Ishikawa (cell line): ENCODE data around the gene ARMC7.

Experiments
- NFIC ChIP-seq: IDR thresholded peaks from 2 replicates; pipeline ENCODE4 v1.6.1; 2012
- USF1 ChIP-seq: IDR thresholded peaks from 2 replicates; pipeline ENCODE4 v1.6.1; 2012

- TF ChIP-seq NFIC (no peak), USF1 (no peak)
Measured at GRCh38 chr17:75133001-75133400, 23.2 kb downstream of the ARMC7 start.
